ENCODE measurements around the gene GBP6.

Gene GBP6

DNA sequence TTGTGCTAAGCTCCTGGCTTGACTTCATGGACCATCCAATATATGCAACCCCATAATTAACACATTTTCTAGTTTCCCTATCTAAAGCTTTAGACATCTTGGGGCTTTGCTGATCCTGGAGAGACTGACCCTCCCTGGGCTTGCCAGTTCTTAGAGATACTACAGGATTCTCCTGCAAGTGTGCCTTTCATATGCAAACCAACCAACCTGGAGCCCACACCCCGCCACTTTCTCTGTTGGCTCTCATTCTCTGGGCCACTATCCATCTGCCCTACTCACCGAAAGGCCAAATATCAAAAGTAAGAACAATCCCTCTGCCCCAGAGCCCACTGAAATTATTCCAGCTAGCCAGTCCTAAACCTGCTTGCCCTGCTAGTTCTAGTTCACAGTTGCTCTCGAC is 2.2 kb upstream of the GBP6 start:
- H3K36me3 ChIP-seq (replicated peaks; ENCODE audit: insufficient read depth, low read length): no peaks in the 10 kb centered on the region

DNA sequence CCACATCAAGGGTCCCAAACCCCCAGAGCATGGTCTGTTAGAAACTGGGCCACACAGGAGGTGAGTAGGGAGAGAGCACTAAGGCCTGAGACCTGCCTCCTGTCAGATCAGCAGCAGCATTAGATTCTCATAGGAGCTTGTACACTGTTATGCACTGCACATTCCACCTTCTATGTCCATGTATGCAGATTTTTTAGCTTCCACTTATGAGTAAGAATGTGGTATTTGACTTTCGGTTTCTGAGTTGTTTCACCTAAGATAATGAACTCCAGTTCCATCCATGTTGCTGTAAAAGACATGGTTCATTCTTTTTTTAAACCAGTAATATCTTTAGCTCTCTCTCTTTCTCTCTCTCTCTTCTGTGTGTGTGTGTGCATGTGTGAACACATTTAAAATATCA is 663 bp upstream of the GBP6 start:
- H3F3A ChIP-seq (ENCODE audit: insufficient read depth, low read length): peaks cover 18% of the 10 kb centered on the region
- peak overlapping the region; percentile 36 for H2AFZ ChIP-seq (ENCODE audit: low read length)
- no peaks in the 10 kb centered on the region for H3K27me3 ChIP-seq (replicated peaks; ENCODE audit: insufficient read depth, low read length)
- H3K4me1 ChIP-seq (ENCODE audit: low read length): peaks cover 15% of the 10 kb centered on the region
- H3K9me2 ChIP-seq (replicated peaks; ENCODE audit: insufficient read depth, low read length): no peaks in the 10 kb centered on the region
- peak overlapping the region; percentile 48; the same call in 1 of the 2 replicates for H3K27ac ChIP-seq (ENCODE audit: low read length)
- H3K4me2 ChIP-seq (ENCODE audit: low read depth, low read length): peak overlapping the region; percentile 53
- no peak overlapping the region for H3K9ac ChIP-seq (ENCODE audit: low read length)
- 0 out of 2 replicates have a peak overlapping the region, but pooled peaks have one; percentile 4 for H3K4me3 ChIP-seq (ENCODE audit: low read length)
- peak; percentile 78 for DNase-seq
- H3K9me3 ChIP-seq (replicated peaks; ENCODE audit: insufficient read depth, low read length): no peaks in the 10 kb centered on the region
- H3K36me3 ChIP-seq (replicated peaks; ENCODE audit: insufficient read depth, low read length): no peaks in the 10 kb centered on the region
- no peaks in the 10 kb centered on the region for H3K79me2 ChIP-seq (ENCODE audit: low read length)
- no peak for TF ChIP-seq EZH2 (optimal IDR thresholded peaks at IDR 0.05; ENCODE audit: low read depth, low read length)
- TF ChIP-seq EZH2phosphoT487 (IDR thresholded peaks at IDR 0.05; ENCODE audit: low read length): no peak
- TF ChIP-seq, protein P1, sequence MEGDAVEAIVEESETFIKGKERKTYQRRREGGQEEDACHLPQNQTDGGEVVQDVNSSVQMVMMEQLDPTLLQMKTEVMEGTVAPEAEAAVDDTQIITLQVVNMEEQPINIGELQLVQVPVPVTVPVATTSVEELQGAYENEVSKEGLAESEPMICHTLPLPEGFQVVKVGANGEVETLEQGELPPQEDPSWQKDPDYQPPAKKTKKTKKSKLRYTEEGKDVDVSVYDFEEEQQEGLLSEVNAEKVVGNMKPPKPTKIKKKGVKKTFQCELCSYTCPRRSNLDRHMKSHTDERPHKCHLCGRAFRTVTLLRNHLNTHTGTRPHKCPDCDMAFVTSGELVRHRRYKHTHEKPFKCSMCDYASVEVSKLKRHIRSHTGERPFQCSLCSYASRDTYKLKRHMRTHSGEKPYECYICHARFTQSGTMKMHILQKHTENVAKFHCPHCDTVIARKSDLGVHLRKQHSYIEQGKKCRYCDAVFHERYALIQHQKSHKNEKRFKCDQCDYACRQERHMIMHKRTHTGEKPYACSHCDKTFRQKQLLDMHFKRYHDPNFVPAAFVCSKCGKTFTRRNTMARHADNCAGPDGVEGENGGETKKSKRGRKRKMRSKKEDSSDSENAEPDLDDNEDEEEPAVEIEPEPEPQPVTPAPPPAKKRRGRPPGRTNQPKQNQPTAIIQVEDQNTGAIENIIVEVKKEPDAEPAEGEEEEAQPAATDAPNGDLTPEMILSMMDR (IDR thresholded peaks at IDR 0.05; ENCODE audit: low read length): no peak
- H4K20me1 ChIP-seq (ENCODE audit: insufficient read depth, low read length): no peaks in the 10 kb centered on the region

More for the DNA sequence above, 2.2 kb upstream of the GBP6 start:
- Histone ChIP-seq H3K4me3 (ENCODE audit: low read length) (no peak overlapping the region), H4K20me1 (ENCODE audit: insufficient read depth, low read length) (no peaks in the 10 kb centered on the region), H3K9me2 (replicated peaks; ENCODE audit: insufficient read depth, low read length) (no peaks in the 10 kb centered on the region), H3K79me2 (ENCODE audit: low read length) (no peaks in the 10 kb centered on the region), H3K27me3 (replicated peaks; ENCODE audit: insufficient read depth, low read length) (no peaks in the 10 kb centered on the region), H3K4me1 (ENCODE audit: low read length) (peaks cover 15% of the 10 kb centered on the region), H2AFZ (ENCODE audit: low read length) (no peak overlapping the region), H3K4me2 (ENCODE audit: low read depth, low read length) (no peak overlapping the region), H3F3A (ENCODE audit: insufficient read depth, low read length) (peaks cover 18% of the 10 kb centered on the region), H3K9ac (ENCODE audit: low read length) (no peak overlapping the region), H3K27ac (ENCODE audit: low read length) (no peak overlapping the region), H3K9me3 (replicated peaks; ENCODE audit: insufficient read depth, low read length) (no peaks in the 10 kb centered on the region)
- no peak for DNase-seq
- TF ChIP-seq EZH2phosphoT487 (IDR thresholded peaks at IDR 0.05; ENCODE audit: low read length) (no peak), EZH2 (optimal IDR thresholded peaks at IDR 0.05; ENCODE audit: low read depth, low read length) (no peak)

DNA sequence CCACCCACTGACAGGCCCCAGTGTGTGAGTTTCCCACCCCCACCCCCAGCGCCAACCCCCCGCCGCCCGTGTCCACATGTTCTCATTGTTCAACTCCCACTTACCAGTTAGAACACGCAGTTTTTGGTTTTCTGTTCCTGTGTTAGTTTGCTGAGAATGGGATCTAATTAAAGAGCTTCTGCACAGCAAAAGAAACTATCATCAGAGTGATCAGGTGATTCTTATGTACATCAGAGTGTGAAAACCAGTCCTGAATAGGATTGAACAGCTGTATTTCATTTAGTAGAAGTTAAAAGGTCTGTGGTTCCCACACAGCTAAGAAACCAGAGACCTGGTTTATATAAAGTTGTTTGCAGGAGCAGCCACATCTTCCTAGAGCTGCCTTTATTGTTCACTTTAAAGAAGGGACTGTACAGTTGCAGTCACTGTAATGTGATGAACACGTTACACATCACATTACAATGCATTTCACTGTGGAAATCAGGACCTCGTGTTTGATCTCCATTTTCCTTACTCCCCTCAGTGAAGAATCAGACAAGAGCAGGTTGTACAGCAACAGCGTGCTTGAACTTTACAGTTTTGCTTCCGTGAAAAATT is 1.2 kb downstream of the GBP6 start:
- DNase-seq: no peak
- no peak overlapping the region for H3K4me3 ChIP-seq (ENCODE audit: low read length)
- H2AFZ ChIP-seq (ENCODE audit: low read length): no peak overlapping the region
- H3K79me2 ChIP-seq (ENCODE audit: low read length): no peaks in the 10 kb centered on the region
- peaks cover 15% of the 10 kb centered on the region for H3K4me1 ChIP-seq (ENCODE audit: low read length)
- peaks cover 18% of the 10 kb centered on the region for H3F3A ChIP-seq (ENCODE audit: insufficient read depth, low read length)
- TF ChIP-seq EZH2 (optimal IDR thresholded peaks at IDR 0.05; ENCODE audit: low read depth, low read length): no peak
- TF ChIP-seq, protein P1 (IDR thresholded peaks at IDR 0.05; ENCODE audit: low read length): no peak
- TF ChIP-seq EZH2phosphoT487 (IDR thresholded peaks at IDR 0.05; ENCODE audit: low read length): no peak
- H4K20me1 ChIP-seq (ENCODE audit: insufficient read depth, low read length): no peaks in the 10 kb centered on the region
- no peak overlapping the region for H3K4me2 ChIP-seq (ENCODE audit: low read depth, low read length)
- H3K9me3 ChIP-seq (replicated peaks; ENCODE audit: insufficient read depth, low read length): no peaks in the 10 kb centered on the region
- no peak overlapping the region for H3K9ac ChIP-seq (ENCODE audit: low read length)
- no peaks in the 10 kb centered on the region for H3K27me3 ChIP-seq (replicated peaks; ENCODE audit: insufficient read depth, low read length)
- H3K27ac ChIP-seq (ENCODE audit: low read length): no peak overlapping the region
- no peaks in the 10 kb centered on the region for H3K9me2 ChIP-seq (replicated peaks; ENCODE audit: insufficient read depth, low read length)
- no peaks in the 10 kb centered on the region for H3K36me3 ChIP-seq (replicated peaks; ENCODE audit: insufficient read depth, low read length)

DNA sequence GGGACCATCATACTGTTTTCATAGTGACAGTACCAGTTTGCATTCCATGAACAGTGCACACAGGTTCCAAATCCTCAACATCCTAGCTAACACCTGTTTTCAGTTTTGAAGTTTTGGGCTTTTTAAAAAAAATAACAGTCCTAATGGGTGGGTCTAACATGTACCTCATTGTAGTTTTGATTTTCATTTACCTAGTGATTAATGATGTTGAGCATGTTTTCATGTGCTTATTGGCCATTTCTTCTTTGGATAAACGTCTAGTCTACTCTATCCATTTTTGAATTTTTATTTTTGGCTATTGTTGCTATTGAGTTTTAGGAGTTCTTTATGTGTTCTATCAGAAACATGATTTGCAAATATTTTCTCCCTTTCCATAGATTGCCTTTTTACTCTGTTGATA is 3.4 kb downstream of the GBP6 start:
- Histone ChIP-seq H3K27ac (ENCODE audit: low read length) (no peak overlapping the region), H3K9me2 (replicated peaks; ENCODE audit: insufficient read depth, low read length) (no peaks in the 10 kb centered on the region), H3K9me3 (replicated peaks; ENCODE audit: insufficient read depth, low read length) (no peaks in the 10 kb centered on the region), H3K36me3 (replicated peaks; ENCODE audit: insufficient read depth, low read length) (no peaks in the 10 kb centered on the region), H3K4me3 (ENCODE audit: low read length) (no peak overlapping the region), H3K9ac (ENCODE audit: low read length) (no peak overlapping the region), H3K4me2 (ENCODE audit: low read depth, low read length) (no peak overlapping the region), H3K27me3 (replicated peaks; ENCODE audit: insufficient read depth, low read length) (no peaks in the 10 kb centered on the region), H3K79me2 (ENCODE audit: low read length) (no peaks in the 10 kb centered on the region), H4K20me1 (ENCODE audit: insufficient read depth, low read length) (no peaks in the 10 kb centered on the region), H2AFZ (ENCODE audit: low read length) (no peak overlapping the region), H3F3A (ENCODE audit: insufficient read depth, low read length) (peaks cover 18% of the 10 kb centered on the region), H3K4me1 (ENCODE audit: low read length) (peaks cover 15% of the 10 kb centered on the region)
- no peak for DNase-seq
- TF ChIP-seq EZH2phosphoT487 (IDR thresholded peaks at IDR 0.05; ENCODE audit: low read length): no peak
- TF ChIP-seq, protein P1 (IDR thresholded peaks at IDR 0.05; ENCODE audit: low read length): no peak
- TF ChIP-seq EZH2 (optimal IDR thresholded peaks at IDR 0.05; ENCODE audit: low read depth, low read length): no peak

All from MM.1S (cell line).